NB4 (cell line): Measurements from ENCODE around the gene COL4A1.
"Not testable (repeated sequence)": the region's sequence is repeated elsewhere in the genome, so short reads cannot be mapped to it uniquely, and the experiment has no call there.

Source experiments
- POLR2A ChIP-seq: IDR thresholded peaks from 2 replicates; pipeline ENCODE4 v1.6.1; 2011; ENCODE audit warnings: mild to moderate bottlenecking; ENCODE audit not compliant: insufficient read length; ENCODE audit errors: extremely low read depth
- TF ChIP-seq, protein P1 (sequence below): IDR thresholded peaks from one replicate; pipeline ENCODE4 v1.5.1; 2012; ENCODE audit warnings: low read depth, low read length
- TF ChIP-seq, protein P2 (sequence below): IDR thresholded peaks from 2 replicates; pipeline ENCODE4 v1.6.1; 2011; ENCODE audit warnings: low read depth, low read length

DNA sequence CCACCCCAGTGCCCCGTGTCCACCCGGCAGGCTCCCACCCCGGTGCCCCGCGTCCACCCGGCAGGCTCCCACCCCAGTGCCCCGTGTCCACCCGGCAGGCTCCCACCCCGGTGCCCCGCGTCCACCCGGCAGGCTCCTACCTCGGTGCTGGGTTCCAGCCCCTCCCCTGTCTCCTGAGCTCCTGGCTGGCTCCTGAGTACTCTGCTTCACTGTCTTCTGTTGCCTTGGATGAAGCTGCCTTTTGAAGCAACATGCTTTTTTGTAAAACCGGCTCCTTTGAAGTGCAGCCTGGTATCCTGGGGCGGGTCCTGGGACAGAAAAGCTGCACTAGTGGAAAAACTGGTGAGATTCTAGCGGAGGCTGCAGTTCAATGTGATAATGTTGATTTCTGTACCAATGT lies 6.8 kb upstream of the COL4A1 start:
- TF ChIP-seq POLR2A, result not testable (repeated sequence)
- TF ChIP-seq, protein P1, sequence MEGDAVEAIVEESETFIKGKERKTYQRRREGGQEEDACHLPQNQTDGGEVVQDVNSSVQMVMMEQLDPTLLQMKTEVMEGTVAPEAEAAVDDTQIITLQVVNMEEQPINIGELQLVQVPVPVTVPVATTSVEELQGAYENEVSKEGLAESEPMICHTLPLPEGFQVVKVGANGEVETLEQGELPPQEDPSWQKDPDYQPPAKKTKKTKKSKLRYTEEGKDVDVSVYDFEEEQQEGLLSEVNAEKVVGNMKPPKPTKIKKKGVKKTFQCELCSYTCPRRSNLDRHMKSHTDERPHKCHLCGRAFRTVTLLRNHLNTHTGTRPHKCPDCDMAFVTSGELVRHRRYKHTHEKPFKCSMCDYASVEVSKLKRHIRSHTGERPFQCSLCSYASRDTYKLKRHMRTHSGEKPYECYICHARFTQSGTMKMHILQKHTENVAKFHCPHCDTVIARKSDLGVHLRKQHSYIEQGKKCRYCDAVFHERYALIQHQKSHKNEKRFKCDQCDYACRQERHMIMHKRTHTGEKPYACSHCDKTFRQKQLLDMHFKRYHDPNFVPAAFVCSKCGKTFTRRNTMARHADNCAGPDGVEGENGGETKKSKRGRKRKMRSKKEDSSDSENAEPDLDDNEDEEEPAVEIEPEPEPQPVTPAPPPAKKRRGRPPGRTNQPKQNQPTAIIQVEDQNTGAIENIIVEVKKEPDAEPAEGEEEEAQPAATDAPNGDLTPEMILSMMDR, result not testable (repeated sequence)
- TF ChIP-seq, protein P2, sequence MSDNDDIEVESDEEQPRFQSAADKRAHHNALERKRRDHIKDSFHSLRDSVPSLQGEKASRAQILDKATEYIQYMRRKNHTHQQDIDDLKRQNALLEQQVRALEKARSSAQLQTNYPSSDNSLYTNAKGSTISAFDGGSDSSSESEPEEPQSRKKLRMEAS, result not testable (repeated sequence)
